Large intestine (tissue), 3 donors: ENCODE results near the gene PTPN14. TPM values are rescaled to one million over a fixed set of nuclear protein-coding genes. Genes with fewer than 3 reads are reported as not detected.
"Not testable (repeated sequence)": the region's sequence is repeated elsewhere in the genome, so short reads cannot be mapped to it uniquely, and the experiment has no call there.

Experiments used
- DNase-seq, 2 donors: peaks; one replicate each; pipeline versions ENCODE4 v3.0.0 to v3.0.0-alpha.2; 2013
- H3K27ac ChIP-seq: one replicate; pipeline ENCODE4 v1.5.1; 2013; ENCODE audit warnings: low read length
- H3K27me3 ChIP-seq: 2 replicates; pipeline ENCODE4 v1.6.1; 2013; ENCODE audit warnings: low read length; ENCODE audit not compliant: control insufficient read depth, insufficient read depth
- H3K36me3 ChIP-seq: 2 replicates; pipeline ENCODE4 v1.6.1; 2013; ENCODE audit warnings: low read length; ENCODE audit not compliant: control insufficient read depth, insufficient read depth
- H3K4me1 ChIP-seq: one replicate; pipeline ENCODE4 v1.6.1; 2013; ENCODE audit warnings: low read length; ENCODE audit not compliant: control insufficient read depth, insufficient read depth
- H3K4me3 ChIP-seq: one replicate; pipeline ENCODE4 v1.5.1; 2013; ENCODE audit warnings: low read length
- H3K9me3 ChIP-seq: one replicate; pipeline ENCODE4 v1.6.1; 2013; ENCODE audit warnings: mild to moderate bottlenecking, low read depth, low read length, moderate library complexity; ENCODE audit not compliant: control insufficient read depth
- WGBS: methylation state at CpG from one replicate; pipeline ENCODE4 v1.1.5; 2013; ENCODE audit warnings: low lambda C conversion rate; ENCODE audit not compliant: insufficient coverage; 5-methylcytosine and 5-hydroxymethylcytosine counted together
- polyA plus RNA-seq: library from polyadenylated mRNA; unstranded; fragments of 120-200 nt; gene quantifications from one replicate; pipeline ENCODE4 v1.2.1, GENCODE V29; 2013

Gene PTPN14
- polyA plus RNA-seq, 1 donor = 10.2 TPM

- DNase-seq = no peak
- no peaks in the 10 kb centered on the region for H3K36me3 ChIP-seq
- no peak overlapping the region for H3K4me3 ChIP-seq
- H3K4me1 ChIP-seq = no peaks in the 10 kb centered on the region
- no peaks in the 10 kb centered on the region for H3K9me3 ChIP-seq
- 92% methylated on average over 1 of the region's 2 CpGs for WGBS
- H3K27ac ChIP-seq = no peak overlapping the region
- H3K27me3 ChIP-seq = no peaks in the 10 kb centered on the region
Measured at GRCh38 chr1:214541693-214542092, 9.7 kb downstream of the PTPN14 start.

DNA sequence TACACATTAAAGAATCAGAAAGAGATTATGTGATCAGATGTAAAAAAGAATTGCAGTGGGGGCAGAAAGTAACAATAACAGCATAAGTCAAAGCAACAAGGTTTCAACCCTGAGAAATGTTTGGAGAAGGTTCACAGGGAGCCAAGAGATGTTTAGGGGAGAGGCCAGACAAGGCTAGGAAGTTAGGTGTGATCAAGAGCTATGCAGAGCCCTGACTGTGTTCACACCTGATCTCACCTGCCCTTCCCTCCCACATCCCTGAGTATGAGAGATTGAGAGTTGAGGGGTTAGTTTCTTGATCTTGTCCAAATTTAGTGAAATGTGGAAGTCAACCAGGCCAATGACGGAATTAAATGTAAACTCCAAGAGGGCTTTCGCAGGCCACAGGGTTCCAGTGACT, 10.2 kb downstream of the PTPN14 start:
- Histone ChIP-seq H3K27me3 (no peaks in the 10 kb centered on the region), H3K36me3 (no peaks in the 10 kb centered on the region), H3K9me3 (no peaks in the 10 kb centered on the region), H3K27ac (no peak overlapping the region), H3K4me1 (no peaks in the 10 kb centered on the region), H3K4me3 (no peak overlapping the region)
- no CpG with 5 or more reads among the region's 2 CpGs for WGBS
- no peak for DNase-seq

GRCh38 chr1:214540324-214540723, 11.1 kb downstream of the PTPN14 start:
- Histone ChIP-seq H3K27me3 (no peaks in the 10 kb centered on the region), H3K9me3 (no peaks in the 10 kb centered on the region), H3K4me3 (no peak overlapping the region), H3K27ac (no peak overlapping the region), H3K4me1 (no peaks in the 10 kb centered on the region), H3K36me3 (no peaks in the 10 kb centered on the region)
- no peak for DNase-seq
- no CpG with 5 or more reads among the region's 5 CpGs for WGBS

DNA sequence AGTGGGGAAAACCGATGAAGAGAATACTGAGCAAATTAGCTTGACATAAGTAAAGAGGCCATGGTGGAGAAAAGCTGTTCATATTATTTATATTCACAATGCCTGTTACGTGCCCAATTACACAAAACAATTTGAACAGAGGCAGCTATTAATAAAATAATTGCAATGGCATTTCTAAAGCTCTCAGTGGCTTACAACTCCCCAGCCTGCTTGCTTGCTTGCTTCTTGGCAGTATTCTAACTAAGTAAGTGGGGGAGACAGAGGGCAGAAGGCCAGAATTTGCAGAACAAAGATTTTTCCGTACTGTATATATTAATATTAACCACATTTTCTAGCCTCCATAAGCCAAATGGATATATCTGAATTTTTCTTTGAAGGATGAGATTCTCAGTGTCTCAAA, 12.9 kb downstream of the PTPN14 start:
- Histone ChIP-seq H3K9me3 (no peaks in the 10 kb centered on the region), H3K36me3 (no peaks in the 10 kb centered on the region), H3K4me3 (no peak overlapping the region), H3K4me1 (no peaks in the 10 kb centered on the region), H3K27ac (no peak overlapping the region), H3K27me3 (no peaks in the 10 kb centered on the region)
- no peak for DNase-seq
- WGBS = 62% methylated on average over 2 of the region's 3 CpGs

DNA sequence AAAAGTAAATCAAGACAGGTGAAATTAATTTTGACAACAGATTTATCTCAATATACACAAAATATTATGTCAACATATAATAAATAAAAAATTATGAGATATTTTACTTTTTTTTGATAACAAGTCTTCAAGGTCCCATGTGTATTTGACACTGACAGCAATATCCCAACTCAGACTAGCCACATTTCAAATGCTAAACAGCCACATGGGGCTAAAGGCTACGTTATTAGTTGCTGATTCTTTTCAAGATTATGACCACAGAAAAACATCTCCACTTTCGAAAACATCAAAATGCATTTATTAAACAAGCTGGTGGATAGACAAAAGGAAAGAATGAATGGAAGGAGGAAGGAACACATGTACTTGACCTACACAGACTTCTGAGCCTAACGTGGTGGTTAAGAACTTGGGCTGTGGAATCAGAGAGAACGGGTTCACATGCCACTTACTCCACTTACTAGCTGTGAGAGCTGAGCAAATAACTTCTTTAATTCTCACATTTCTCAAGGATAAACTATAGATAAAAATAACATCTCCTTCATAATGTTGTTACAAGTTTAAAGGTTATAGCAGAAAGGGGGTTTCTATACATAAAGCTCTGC, 13.4 kb downstream of the PTPN14 start:
- Histone ChIP-seq H3K4me1 (no peaks in the 10 kb centered on the region), H3K27ac (no peak overlapping the region), H3K4me3 (no peak overlapping the region), H3K9me3 (no peaks in the 10 kb centered on the region), H3K36me3 (no peaks in the 10 kb centered on the region), H3K27me3 (no peaks in the 10 kb centered on the region)
- no peak for DNase-seq
- WGBS = no CpG with 5 or more reads among the region's 4 CpGs

GRCh38 chr1:214537219-214537618, 14.2 kb downstream of the PTPN14 start:
- H3K4me3 ChIP-seq = no peak overlapping the region
- no peaks in the 10 kb centered on the region for H3K36me3 ChIP-seq
- no peak for DNase-seq
- H3K9me3 ChIP-seq = no peaks in the 10 kb centered on the region
- WGBS = 100% methylated on average over 1 of the region's 5 CpGs
- H3K4me1 ChIP-seq = no peaks in the 10 kb centered on the region
- H3K27me3 ChIP-seq = no peaks in the 10 kb centered on the region
- H3K27ac ChIP-seq = no peak overlapping the region

DNA sequence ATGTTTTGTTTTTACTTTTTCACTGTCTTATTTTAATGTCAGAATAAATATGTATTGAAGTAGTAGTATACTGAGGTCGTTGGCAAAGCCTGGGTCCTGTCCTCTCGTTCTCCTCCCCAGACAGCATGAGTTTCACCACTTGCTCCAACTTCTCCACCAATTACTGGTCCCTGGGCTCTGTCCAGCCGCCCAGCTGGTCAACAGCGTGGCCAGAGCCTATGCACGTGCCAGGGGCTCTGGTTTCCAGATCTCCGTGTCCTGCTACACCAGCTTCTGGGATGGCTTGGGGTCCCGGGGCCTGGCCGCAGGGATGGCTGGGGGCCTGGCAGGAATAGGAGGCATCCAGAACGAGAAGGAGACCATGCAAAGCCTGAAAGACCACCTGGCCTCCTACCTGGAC, 19.3 kb downstream of the PTPN14 start:
- H3K9me3 ChIP-seq = no peaks in the 10 kb centered on the region
- no peak overlapping the region for H3K4me3 ChIP-seq
- no peaks in the 10 kb centered on the region for H3K36me3 ChIP-seq
- WGBS = no CpG with 5 or more reads among the region's 9 CpGs
- no peaks in the 10 kb centered on the region for H3K27me3 ChIP-seq
- DNase-seq = no peak
- no peak overlapping the region for H3K27ac ChIP-seq
- no peaks in the 10 kb centered on the region for H3K4me1 ChIP-seq

- no peaks in the 10 kb centered on the region for H3K36me3 ChIP-seq
- H3K4me3 ChIP-seq = no peak overlapping the region
- no peak overlapping the region for H3K27ac ChIP-seq
- H3K9me3 ChIP-seq = no peaks in the 10 kb centered on the region
- H3K4me1 ChIP-seq = no peaks in the 10 kb centered on the region
- no peak for DNase-seq
- WGBS = no CpG with 5 or more reads among the region's 5 CpGs
- H3K27me3 ChIP-seq = no peaks in the 10 kb centered on the region
Measured at GRCh38 chr1:214525535-214526019, 25.8 kb downstream of the PTPN14 start.

- H3K4me1 ChIP-seq = no peaks in the 10 kb centered on the region
- H3K9me3 ChIP-seq = no peaks in the 10 kb centered on the region
- H3K27ac ChIP-seq = no peak overlapping the region
- no CpG with 5 or more reads among the region's 2 CpGs for WGBS
- no peaks in the 10 kb centered on the region for H3K27me3 ChIP-seq
- H3K36me3 ChIP-seq = no peaks in the 10 kb centered on the region
- DNase-seq = no peak
- H3K4me3 ChIP-seq = no peak overlapping the region
Measured at GRCh38 chr1:214524824-214525223, 26.6 kb downstream of the PTPN14 start.

DNA sequence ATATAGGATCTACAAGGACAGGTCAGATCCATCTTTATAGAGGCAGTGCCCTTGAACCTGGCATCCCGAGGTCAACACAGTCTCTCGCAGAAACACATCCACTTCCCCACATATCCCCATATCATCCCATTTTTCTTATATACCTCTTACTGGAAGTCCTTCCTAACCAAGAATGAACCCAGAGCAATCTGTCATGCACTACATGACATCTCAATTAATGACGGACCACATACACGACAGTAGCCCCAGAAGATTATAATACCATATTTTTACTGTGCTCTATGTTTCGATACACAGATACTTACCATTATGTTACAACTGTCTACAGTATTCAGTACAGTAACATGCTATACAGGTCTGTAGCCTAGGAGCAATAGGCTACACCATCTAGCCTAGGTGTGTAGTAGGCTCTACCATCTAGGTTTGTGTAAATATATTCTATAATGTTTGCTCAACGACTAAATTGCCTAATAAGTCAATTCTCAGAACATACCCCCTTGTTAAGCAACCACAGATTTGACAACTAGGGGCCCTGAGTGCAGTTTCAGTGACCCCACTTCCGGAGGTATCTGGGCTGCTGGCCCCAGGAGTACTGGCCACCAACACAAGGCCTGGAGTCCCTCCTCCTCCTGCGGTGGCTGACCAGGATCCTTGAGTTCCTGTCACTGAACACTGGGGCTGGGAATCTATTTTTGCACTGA, 28.1 kb downstream of the PTPN14 start:
- H3K9me3 ChIP-seq = no peaks in the 10 kb centered on the region
- no peak overlapping the region for H3K4me3 ChIP-seq
- no peaks in the 10 kb centered on the region for H3K36me3 ChIP-seq
- no peak overlapping the region for H3K27ac ChIP-seq
- no peak for DNase-seq
- no peaks in the 10 kb centered on the region for H3K27me3 ChIP-seq
- H3K4me1 ChIP-seq = no peaks in the 10 kb centered on the region
- WGBS = 100% methylated on average over 1 of the region's 8 CpGs

GRCh38 chr1:214521458-214521857, 29.9 kb downstream of the PTPN14 start:
- H3K9me3 ChIP-seq, H3K27me3 ChIP-seq, H3K36me3 ChIP-seq, H3K4me3 ChIP-seq, H3K27ac ChIP-seq, DNase-seq, H3K4me1 ChIP-seq: not testable (repeated sequence)
- 100% methylated on average over 1 of the region's 9 CpGs for whole genome bisulfite sequencing
